K562 (cell line): Measurements from ENCODE around the gene WNK1. TPM values are rescaled to one million over a fixed set of nuclear protein-coding genes. Genes with fewer than 3 reads are reported as not detected.

Experiments used
- CREM ChIP-seq: IDR thresholded peaks from 2 replicates; pipeline ENCODE4 v1.6.1; 2014; ENCODE audit warnings: antibody characterized with exemption, low read depth
- CSDE1 ChIP-seq, 2 experiments: fragments of 450-650 bp; IDR thresholded peaks; 2 replicates each; pipeline ENCODE4 v1.6.1; 2016; ENCODE audit warnings: mild to moderate bottlenecking in 1 of 2
- ERF ChIP-seq: fragments of 450-650 bp; formaldehyde crosslinking; IDR thresholded peaks from 2 replicates; pipeline ENCODE4 v1.4.0; 2020; ENCODE audit warnings: mild to moderate bottlenecking, mixed read lengths
- HDAC2 ChIP-seq: fragments of 450-650 bp; IDR thresholded peaks from 2 replicates; pipeline ENCODE4 v1.6.1; 2016; ENCODE audit warnings: mild to moderate bottlenecking
- HDGF ChIP-seq: fragments of 450-650 bp; IDR thresholded peaks from 2 replicates; pipeline ENCODE4 v1.6.1; 2016
- KLF10 ChIP-seq: fragments of 250-450 bp; sonication (Bioruptor Pico); IDR thresholded peaks from 2 replicates; pipeline ENCODE4 v1.6.1; 2021; ENCODE audit warnings: matching md5 sums
- MTA1 ChIP-seq: fragments of 450-650 bp; IDR thresholded peaks from 2 replicates; pipeline ENCODE4 v1.6.1; 2017; ENCODE audit warnings: borderline replicate concordance
- NEUROD1 ChIP-seq: fragments of 150-350 bp; IDR thresholded peaks from 2 replicates; pipeline ENCODE4 v1.6.1; 2014; ENCODE audit warnings: borderline replicate concordance, low read length, low read depth; ENCODE audit not compliant: partially characterized antibody
- PHB2 ChIP-seq: fragments of 450-650 bp; IDR thresholded peaks from 2 replicates; pipeline ENCODE4 v1.6.1; 2017; ENCODE audit warnings: low read depth
- RBM14 ChIP-seq: fragments of 200-400 bp; formaldehyde crosslinking; IDR thresholded peaks from 2 replicates; pipeline ENCODE4 v1.6.1; 2018; ENCODE audit warnings: low read depth, mild to moderate bottlenecking, low read length, moderate library complexity, borderline replicate concordance; ENCODE audit not compliant: insufficient read depth
- RBM15 ChIP-seq: fragments of 200-400 bp; formaldehyde crosslinking; IDR thresholded peaks from 2 replicates; pipeline ENCODE4 v1.6.1; 2018; ENCODE audit warnings: mild to moderate bottlenecking, low read length, moderate library complexity; ENCODE audit not compliant: insufficient read depth
- RREB1 ChIP-seq: fragments of 250-450 bp; sonication (Bioruptor Pico); IDR thresholded peaks from 2 replicates; pipeline ENCODE4 v1.4.0; 2020
- SMC3 ChIP-seq: conservative IDR thresholded peaks from 2 replicates; pipeline ENCODE4 v1.6.1; 2011; ENCODE audit warnings: low read depth, low read length, improper control_type of control experiment; ENCODE audit not compliant: insufficient read depth
- TFE3 ChIP-seq: fragments of 450-650 bp; formaldehyde crosslinking; IDR thresholded peaks from 2 replicates; pipeline ENCODE4 v1.4.0; 2020; ENCODE audit warnings: mild to moderate bottlenecking, mixed read lengths
- TSC22D4 ChIP-seq: fragments of 450-650 bp; IDR thresholded peaks from 2 replicates; pipeline ENCODE4 v1.6.1; 2016; ENCODE audit warnings: missing genetic modification characterization, missing biosample characterization, control low read depth
- YBX1 ChIP-seq: fragments of 450-650 bp; IDR thresholded peaks from 2 replicates; pipeline ENCODE4 v1.7.1; 2016; ENCODE audit warnings: mild to moderate bottlenecking
- ZFPM2 ChIP-seq: fragments of 250-450 bp; sonication (Bioruptor Pico); IDR thresholded peaks from 2 replicates; pipeline ENCODE4 v1.5.1; 2022; ENCODE audit warnings: mild to moderate bottlenecking
- ZNF175 ChIP-seq: fragments of 200-800 bp; sonication (Bioruptor generic); IDR thresholded peaks from 2 replicates; pipeline ENCODE4 v1.6.1; 2016; ENCODE audit warnings: low read depth, mild to moderate bottlenecking, missing genetic modification characterization, missing compliant biosample characterization
- ZNF197 ChIP-seq: fragments of 200-800 bp; sonication (Bioruptor generic); IDR thresholded peaks from 2 replicates; pipeline ENCODE4 v1.6.1; 2016; ENCODE audit warnings: low read depth, missing genetic modification characterization, missing compliant biosample characterization
- ZNF436 ChIP-seq: fragments of 250-450, 450-650 bp; sonication (Bioruptor Pico); formaldehyde crosslinking; IDR thresholded peaks from 2 replicates; pipeline ENCODE4 v1.7.0; 2020; ENCODE audit warnings: mild to moderate bottlenecking
- polyA plus RNA-seq, 8 experiments: library from polyadenylated mRNA; depleted of rRNA in 4 of 8; stranded (reverse) in 5 of 8; unstranded in 3 of 8; fragments of >200 nt; fragmentation: Nextera tagmentation in 2 of 8; fragmentation: Illumina TruSeq in 1 of 8; extraction: Ambion mirVana in 2 of 8; extraction: Trizol in 1 of 8; gene quantifications; 2 replicates each; pipeline versions ENCODE4 v1.2.1 to v1.2.3, GENCODE V29; 2011 to 2014; ENCODE audit warnings: inconsistent platforms in 1 of 8, missing spikeins in 1 of 8
- total RNA-seq, 7 experiments: library from RNA; depleted of rRNA in 6 of 7; stranded (reverse); fragments of >200 nt in 6 of 7; fragmentation: Illumina TruSeq in 2 of 7; extraction: Trizol in 2 of 7; gene quantifications; 2 replicates each; pipeline versions ENCODE4 v1.2.1 to v1.2.3, GENCODE V29; 2011 to 2021; ENCODE audit warnings: low replicate concordance in 1 of 7
- TF ChIP-seq, protein P1 (sequence below): fragments of 250-450 bp; sonication (Bioruptor Pico); IDR thresholded peaks from 2 replicates; pipeline ENCODE4 v1.8.0; 2022; ENCODE audit warnings: inconsistent platforms, mild to moderate bottlenecking, moderate library complexity, borderline replicate concordance

WNK1 gene
- total and polyA plus RNA-seq, 9 of the 15 experiments (the other 6 are each of a cell fraction or from before 2014, with no cell fraction given): 4.3 to 73.9 (median 31.0) TPM

GRCh38 chr12:949453-950191, 197.2 kb downstream of the WNK1 start, which contains the start of gene RAD52 (continued):
- TF ChIP-seq ZNF175 (no peak), RBM15 (no peak), ZFPM2 (no peak), ZNF436 (no peak), MTA1 (peak; percentile 40; the same call in 1 of the 2 replicates), CSDE1 (IDR thresholded peaks at IDR 0.05) (no peak), HDAC2 (no peak), ZNF197 (no peak), TFE3 (CRISPR knock-in tag) (no peak), SMC3 (peak; percentile 83), NEUROD1 (peak; percentile 41), HDGF (no peak), RBM14 (no peak), KLF10 (no peak), YBX1 (no peak), PHB2 (no peak), ERF (no peak), RREB1 (CRISPR knock-in tag) (no peak), TSC22D4 (no peak), CREM (peak; percentile 66)
- TF ChIP-seq, protein P1, sequence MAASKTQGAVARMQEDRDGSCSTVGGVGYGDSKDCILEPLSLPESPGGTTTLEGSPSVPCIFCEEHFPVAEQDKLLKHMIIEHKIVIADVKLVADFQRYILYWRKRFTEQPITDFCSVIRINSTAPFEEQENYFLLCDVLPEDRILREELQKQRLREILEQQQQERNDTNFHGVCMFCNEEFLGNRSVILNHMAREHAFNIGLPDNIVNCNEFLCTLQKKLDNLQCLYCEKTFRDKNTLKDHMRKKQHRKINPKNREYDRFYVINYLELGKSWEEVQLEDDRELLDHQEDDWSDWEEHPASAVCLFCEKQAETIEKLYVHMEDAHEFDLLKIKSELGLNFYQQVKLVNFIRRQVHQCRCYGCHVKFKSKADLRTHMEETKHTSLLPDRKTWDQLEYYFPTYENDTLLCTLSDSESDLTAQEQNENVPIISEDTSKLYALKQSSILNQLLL (CRISPR knock-in tag): no peak
